Liver (tissue), 9 donors: ENCODE data around the gene TLE1. TPM values are rescaled to one million over a fixed set of nuclear protein-coding genes. Genes with fewer than 3 reads are reported as not detected.
A peak's percentile ranks its signal among the peaks of the same experiment; 100 is the strongest.

Experiments used
- DNase-seq: peaks from one replicate; pipeline ENCODE4 v3.0.0-alpha.2; 2017; ENCODE audit warnings: low spot score
- H3K27ac ChIP-seq, 2 donors: one replicate each; pipeline ENCODE4 v1.7.0; 2013; ENCODE audit warnings: inconsistent platforms in 2 of 2, low read length in 2 of 2, control low read depth in 1 of 2, low read depth in 1 of 2, mild to moderate bottlenecking in 1 of 2
- H3K27me3 ChIP-seq, 4 donors: one replicate each; pipeline versions ENCODE4 v1.6.1 to v1.7.0; 2013; ENCODE audit warnings: low read length in 3 of 4, inconsistent platforms in 1 of 4, mild to moderate bottlenecking in 1 of 4, moderate library complexity in 1 of 4; ENCODE audit not compliant: control insufficient read depth in 4 of 4, insufficient read depth in 4 of 4
- H3K36me3 ChIP-seq, 4 donors: one replicate each; pipeline versions ENCODE4 v1.6.1 to v1.7.0; 2013; ENCODE audit warnings: low read length in 3 of 4, mild to moderate bottlenecking in 3 of 4, low read depth in 1 of 4, moderate library complexity in 1 of 4; ENCODE audit not compliant: control insufficient read depth in 4 of 4, insufficient read depth in 3 of 4
- H3K4me1 ChIP-seq, 4 donors: one replicate each; pipeline versions ENCODE4 v1.6.1 to v1.7.0; 2013; ENCODE audit warnings: low read length in 3 of 4, mild to moderate bottlenecking in 3 of 4, moderate library complexity in 1 of 4; ENCODE audit not compliant: control insufficient read depth in 4 of 4, insufficient read depth in 4 of 4
- H3K4me3 ChIP-seq, 3 donors: one replicate each; pipeline versions ENCODE4 v1.6.1 to v1.7.0; 2013; ENCODE audit warnings: low read length in 3 of 3, control low read depth in 1 of 3, low read depth in 1 of 3, mild to moderate bottlenecking in 1 of 3
- H3K9ac ChIP-seq, 2 donors: one replicate each; pipeline ENCODE4 v1.7.0; 2013; ENCODE audit warnings: low read length in 2 of 2, mild to moderate bottlenecking in 2 of 2, moderate library complexity in 2 of 2, control low read depth in 1 of 2, low read depth in 1 of 2
- H3K9me3 ChIP-seq, 4 donors: one replicate each; pipeline versions ENCODE4 v1.6.1 to v1.7.0; 2013; ENCODE audit warnings: low read length in 3 of 4; ENCODE audit not compliant: control insufficient read depth in 4 of 4
- ATF3 ChIP-seq: IDR thresholded peaks from 2 replicates; pipeline ENCODE4 v1.6.1; 2016; ENCODE audit warnings: antibody characterized with exemption
- CTCF ChIP-seq: fragments of 150-350 bp; IDR thresholded peaks from 2 replicates; pipeline ENCODE4 v1.5.1; 2017; ENCODE audit warnings: improper control_type of control experiment, low read depth, low read length; ENCODE audit not compliant: missing input control
- EGR1 ChIP-seq, 2 donors: IDR thresholded peaks; 2 replicates each; pipeline ENCODE4 v1.6.1; 2016 to 2018; ENCODE audit warnings: antibody characterized with exemption in 2 of 2, low read depth in 2 of 2
- FOXA1 ChIP-seq: IDR thresholded peaks from 2 replicates; pipeline ENCODE4 v1.6.1; 2016; ENCODE audit warnings: antibody characterized with exemption
- GABPA ChIP-seq, 2 donors: IDR thresholded peaks in 1 of 2; conservative IDR thresholded peaks in 1 of 2; 2 replicates each; pipeline ENCODE4 v1.6.1; 2016; ENCODE audit warnings: antibody characterized with exemption in 2 of 2, mild to moderate bottlenecking in 1 of 2, moderate library complexity in 1 of 2
- HNF4A ChIP-seq, 2 donors: conservative IDR thresholded peaks; 2 replicates each; pipeline ENCODE4 v1.6.1; 2016; ENCODE audit warnings: antibody characterized with exemption in 2 of 2, mild to moderate bottlenecking in 2 of 2
- JUND ChIP-seq, 2 donors: IDR thresholded peaks; 2 replicates each; pipeline ENCODE4 v1.6.1; 2016; ENCODE audit warnings: antibody characterized with exemption in 2 of 2
- NR2F2 ChIP-seq: IDR thresholded peaks from 2 replicates; pipeline ENCODE4 v1.6.1; 2016; ENCODE audit warnings: antibody characterized with exemption
- RAD21 ChIP-seq, 2 donors: IDR thresholded peaks; 2 replicates each; pipeline ENCODE4 v1.6.1; 2016; ENCODE audit warnings: antibody characterized with exemption in 2 of 2, mild to moderate bottlenecking in 2 of 2
- REST ChIP-seq: IDR thresholded peaks from 2 replicates; pipeline ENCODE4 v1.6.1; 2016; ENCODE audit warnings: antibody characterized with exemption, mild to moderate bottlenecking
- RXRA ChIP-seq, 2 donors: IDR thresholded peaks; 2 replicates each; pipeline ENCODE4 v1.6.1; 2017 to 2018; ENCODE audit warnings: antibody characterized with exemption in 2 of 2, mild to moderate bottlenecking in 1 of 2
- TAF1 ChIP-seq: conservative IDR thresholded peaks from 2 replicates; pipeline ENCODE4 v1.6.1; 2016; ENCODE audit warnings: antibody characterized with exemption, mild to moderate bottlenecking
- YY1 ChIP-seq: IDR thresholded peaks from 2 replicates; pipeline ENCODE4 v1.6.1; 2016; ENCODE audit warnings: antibody characterized with exemption, mild to moderate bottlenecking
- WGBS: extraction: QIAGEN DNeasy Blood & Tissue Kit; methylation state at CpG from one replicate; pipeline ENCODE4 v1.1.7; 2013; 5-methylcytosine and 5-hydroxymethylcytosine counted together
- polyA plus RNA-seq, 2 donors: library from polyadenylated mRNA; stranded (reverse) in 1 of 2; unstranded in 1 of 2; fragments of 200-250 nt in 1 of 2; fragments of >200 nt in 1 of 2; fragmentation: Nextera tagmentation in 1 of 2; extraction: Ambion mirVana in 1 of 2; gene quantifications; one replicate each; pipeline versions ENCODE4 v1.2.1 to v1.2.3, GENCODE V29; 2013 to 2015
- total RNA-seq, 2 donors: library from RNA; depleted of rRNA; stranded (reverse); fragments of >200 nt; gene quantifications; one replicate each; pipeline ENCODE4 v1.2.3, GENCODE V29; 2014
- donor health status: healthy.
- donor health status: healthy.
- donor health status: healthy.
- donor health status: healthy.
- donor health status: healthy.

TLE1 gene
- total and polyA plus RNA-seq, 4 donors: 25.2 to 45.4 (median 25.7) TPM

GRCh38 chr9:81650586-81651515 is 38.5 kb downstream of the TLE1 start:
- Histone ChIP-seq H3K4me3 (no peak overlapping the region), H3K4me1 (peaks cover 0 to under 1% (median under 1%) of the 10 kb centered on the region in 4 donors), H3K27ac (no peak overlapping the region), H3K36me3 (peaks cover 9 to 29% (median 22%) of the 10 kb centered on the region in 4 donors), H3K27me3 (no peaks in the 10 kb centered on the region), H3K9ac (no peak overlapping the region), H3K9me3 (no peaks in the 10 kb centered on the region)
- no peak for DNase-seq
- 95% methylated on average over 8 of the region's 8 CpGs for WGBS
- no peak for TF ChIP-seq TAF1
- TF ChIP-seq REST: no peak
- no peak for TF ChIP-seq CTCF
- TF ChIP-seq RAD21 (IDR thresholded peaks at IDR 0.05): no peak
- no peak for TF ChIP-seq YY1
- no peak for TF ChIP-seq EGR1 (IDR thresholded peaks at IDR 0.05; ENCODE audit: low read depth in 2 of 2)
- no peak for TF ChIP-seq NR2F2
- no peak for TF ChIP-seq ATF3
- TF ChIP-seq GABPA (IDR thresholded peaks at IDR 0.05 in 1 of 2, conservative IDR thresholded peaks at IDR 0.05 in 1 of 2): no peak
- TF ChIP-seq HNF4A (conservative IDR thresholded peaks at IDR 0.05): no peak
- TF ChIP-seq RXRA (IDR thresholded peaks at IDR 0.05): no peak

GRCh38 chr9:81649475-81650240 is 39.7 kb downstream of the TLE1 start:
- WGBS: 86% methylated on average over 13 of the region's 13 CpGs
- H3K27me3 ChIP-seq: no peaks in the 10 kb centered on the region
- no peak overlapping the region for H3K27ac ChIP-seq
- H3K9ac ChIP-seq: no peak overlapping the region
- H3K4me3 ChIP-seq: no peak overlapping the region
- H3K36me3 ChIP-seq: peaks cover 9 to 29% (median 22%) of the 10 kb centered on the region in 4 donors
- DNase-seq: no peak
- no peak for TF ChIP-seq JUND (IDR thresholded peaks at IDR 0.05)
- no peak for TF ChIP-seq FOXA1
- TF ChIP-seq HNF4A (conservative IDR thresholded peaks at IDR 0.05): peak in 1 of 2 donors; percentile 11
- no peaks in the 10 kb centered on the region for H3K9me3 ChIP-seq
- no peaks in the 10 kb centered on the region for H3K4me1 ChIP-seq
